ENCODE data around the gene EIF4G1. TPM values are rescaled to one million over a fixed set of nuclear protein-coding genes. Genes with fewer than 3 reads are reported as not detected.

The EIF4G1 gene
- total RNA-seq, 2 donors from 2014 or later, result 146 to 213 TPM

- intact Hi-C loops (cut with DNase I), result no loop called here
- H3K4me1 ChIP-seq, result peaks cover 22% of the 10 kb centered on the region
- H3K36me3 ChIP-seq (replicated peaks in 1 of 2; ENCODE audit: insufficient read depth in 1 of 2, low read depth in 2 of 2), result peaks cover 22 to 47% of the 10 kb centered on the region in 2 donors
Measured at GRCh38 chr3:184333700-184334099, 19.3 kb downstream of the EIF4G1 start.

GRCh38 chr3:184334470-184335158 is 20.2 kb downstream of the EIF4G1 start:
- peaks cover 22% of the 10 kb centered on the region for H3K4me1 ChIP-seq
- no peaks in the 10 kb centered on the region for H3K9me3 ChIP-seq
- intact Hi-C loops (cut with DNase I), result no loop called here
- ATAC-seq (no peak), DNase-seq (no peak)
- 78 to 82% methylated on average over 15 of the region's 15 CpGs for WGBS, 2 donors
- no peaks in the 10 kb centered on the region for H3K27me3 ChIP-seq
- peaks cover 15 to 41% of the 10 kb centered on the region in 2 donors for H3K36me3 ChIP-seq (replicated peaks in 1 of 2; ENCODE audit: insufficient read depth in 1 of 2, low read depth in 2 of 2)
- TF ChIP-seq CTCF (IDR thresholded peaks at IDR 0.05) (no peak), POLR2A (IDR thresholded peaks at IDR 0.05) (no peak)
- H3K27ac ChIP-seq, result peak overlapping the region in 3 of 4 donors; percentile 96 to 98 (median 96)
- H3K4me3 ChIP-seq, result no peak overlapping the region

More at GRCh38 chr3:184333700-184334099, 19.3 kb downstream of the EIF4G1 start:
- Histone ChIP-seq H3K27me3 (no peaks in the 10 kb centered on the region), H3K27ac (peak overlapping the region in 3 of 4 donors; percentile 6 to 14 (median 13)), H3K4me3 (no peak overlapping the region), H3K9me3 (no peaks in the 10 kb centered on the region)
- 61 to 66% methylated on average over 3 of the region's 3 CpGs for WGBS, 2 donors
- DNase-seq (no peak), ATAC-seq (no peak)
- TF ChIP-seq CTCF (IDR thresholded peaks at IDR 0.05) (no peak), POLR2A (IDR thresholded peaks at IDR 0.05) (no peak)

GRCh38 chr3:184335291-184335660 is 20.9 kb downstream of the EIF4G1 start:
- Histone ChIP-seq H3K4me3 (no peak overlapping the region), H3K27ac (peak overlapping the region; percentile 95 to 98 (median 96)), H3K27me3 (no peaks in the 10 kb centered on the region), H3K36me3 (replicated peaks in 1 of 2; ENCODE audit: insufficient read depth in 1 of 2, low read depth in 2 of 2) (peaks cover 15 to 39% of the 10 kb centered on the region in 2 donors), H3K9me3 (no peaks in the 10 kb centered on the region), H3K4me1 (peaks cover 22% of the 10 kb centered on the region)
- intact Hi-C loops (cut with DNase I), result no loop called here
- TF ChIP-seq CTCF (IDR thresholded peaks at IDR 0.05), result no peak
- TF ChIP-seq POLR2A (IDR thresholded peaks at IDR 0.05), result no peak
- peak; percentile 19 for ATAC-seq
- DNase-seq, result no peak
- 38 to 53% methylated on average over 2 to 4 of the region's 4 CpGs for WGBS, 2 donors

GRCh38 chr3:184335661-184336546 is 21.5 kb downstream of the EIF4G1 start:
- peak; percentile 84 to 90 (median 86) for DNase-seq
- H3K4me1 ChIP-seq, result peaks cover 22% of the 10 kb centered on the region

More at GRCh38 chr3:184335661-184336546, 21.5 kb downstream of the EIF4G1 start:
- Histone ChIP-seq H3K9me3 (no peaks in the 10 kb centered on the region), H3K4me3 (peak overlapping the region; percentile 55 to 87), H3K36me3 (replicated peaks in 1 of 2; ENCODE audit: insufficient read depth in 1 of 2, low read depth in 2 of 2) (peaks cover 15 to 34% of the 10 kb centered on the region in 2 donors), H3K27me3 (no peaks in the 10 kb centered on the region), H3K27ac (peak overlapping the region; percentile 95 to 98 (median 96))
- TF ChIP-seq POLR2A (IDR thresholded peaks at IDR 0.05) (peak in 2 of 3 donors; percentile 61 to 74), CTCF (IDR thresholded peaks at IDR 0.05) (no peak)
- intact Hi-C loops (cut with DNase I), result no loop called here
- ATAC-seq, result peak; percentile 77
- WGBS, 2 donors, result 1% methylated on average over 24 to 45 of the region's 77 CpGs
